Measurements from ENCODE around the gene SHLD1. TPM values are rescaled to one million over a fixed set of nuclear protein-coding genes. Genes with fewer than 3 reads are reported as not detected.

The SHLD1 gene
- polyA plus RNA-seq, 1 experiment, result 4.1 TPM

GRCh38 chr20:5893621-5894020, 143.4 kb downstream of the SHLD1 start:
- POLR2A ChIA-PET, result interaction anchor here (0.6 kb wide), 1 partner anchor 366 kb away, joined by 3 read pairs; no protein-coding TSS in a partner anchor

GRCh38 chr20:5895626-5896025, 145.4 kb downstream of the SHLD1 start:
- ChIA-PET POLR2A (no interaction called here), CTCF (interaction anchor here (0.6 kb wide), 1 partner anchor 32 kb away, joined by 3 read pairs; no protein-coding TSS in a partner anchor)
- DNase-seq (ENCODE audit: low read depth, low spot score), result no peak
- no peak overlapping the region for H3K27ac ChIP-seq (ENCODE audit: low read depth, low read length)
- peaks cover 2% of the 10 kb centered on the region for H3K27me3 ChIP-seq (ENCODE audit: control insufficient read depth, insufficient read depth, low read length)
- no peak for TF ChIP-seq CTCF (IDR thresholded peaks at IDR 0.05; ENCODE audit: low read depth, low read length)
- H3K4me3 ChIP-seq (ENCODE audit: low read depth, low read length), result no peak overlapping the region
- no peaks in the 10 kb centered on the region for H3K9me3 ChIP-seq (ENCODE audit: control insufficient read depth, insufficient read depth, low read length)

More at GRCh38 chr20:5893621-5894020, 143.4 kb downstream of the SHLD1 start:
- H3K9me3 ChIP-seq (ENCODE audit: control insufficient read depth, insufficient read depth, low read length), result no peaks in the 10 kb centered on the region
- H3K27me3 ChIP-seq (ENCODE audit: control insufficient read depth, insufficient read depth, low read length), result peaks cover 3% of the 10 kb centered on the region
- CTCF ChIA-PET, result no interaction called here
- TF ChIP-seq CTCF (IDR thresholded peaks at IDR 0.05; ENCODE audit: low read depth, low read length), result no peak
- H3K4me3 ChIP-seq (ENCODE audit: low read depth, low read length), result no peak overlapping the region
- no peak for DNase-seq (ENCODE audit: low read depth, low spot score)
- H3K27ac ChIP-seq (ENCODE audit: low read depth, low read length), result no peak overlapping the region

GRCh38 chr20:5899444-5899843, 149.2 kb downstream of the SHLD1 start:
- Histone ChIP-seq H3K27ac (ENCODE audit: low read depth, low read length) (no peak overlapping the region), H3K9me3 (ENCODE audit: control insufficient read depth, insufficient read depth, low read length) (no peaks in the 10 kb centered on the region), H3K27me3 (ENCODE audit: control insufficient read depth, insufficient read depth, low read length) (peaks cover 9% of the 10 kb centered on the region), H3K4me3 (ENCODE audit: low read depth, low read length) (no peak overlapping the region)
- CTCF ChIA-PET, result interaction anchor here (0.7 kb wide), 1 partner anchor 74 kb away, joined by 9 read pairs; no protein-coding TSS in a partner anchor
- no peak for TF ChIP-seq CTCF (IDR thresholded peaks at IDR 0.05; ENCODE audit: low read depth, low read length)
- POLR2A ChIA-PET, result no interaction called here
- DNase-seq (ENCODE audit: low read depth, low spot score), result no peak

- DNase-seq (ENCODE audit: low read depth, low spot score), result no peak
- no peak overlapping the region for H3K27ac ChIP-seq (ENCODE audit: low read depth, low read length)
- no peak for TF ChIP-seq CTCF (IDR thresholded peaks at IDR 0.05; ENCODE audit: low read depth, low read length)
- no peak overlapping the region for H3K4me3 ChIP-seq (ENCODE audit: low read depth, low read length)
- POLR2A ChIA-PET, result no interaction called here
- CTCF ChIA-PET, result no interaction called here
- H3K9me3 ChIP-seq (ENCODE audit: control insufficient read depth, insufficient read depth, low read length), result no peaks in the 10 kb centered on the region
- peaks cover 9% of the 10 kb centered on the region for H3K27me3 ChIP-seq (ENCODE audit: control insufficient read depth, insufficient read depth, low read length)
Measured at GRCh38 chr20:5900908-5901307, 150.7 kb downstream of the SHLD1 start.

GRCh38 chr20:5908981-5909380, 158.8 kb downstream of the SHLD1 start:
- H3K4me3 ChIP-seq (ENCODE audit: low read depth, low read length), result no peak overlapping the region
- POLR2A ChIA-PET, result no interaction called here
- peaks cover 7% of the 10 kb centered on the region for H3K27me3 ChIP-seq (ENCODE audit: control insufficient read depth, insufficient read depth, low read length)
- DNase-seq (ENCODE audit: low read depth, low spot score), result no peak
- CTCF ChIA-PET, result interaction anchor here (0.6 kb wide), 2 partner anchors 58 to 733 kb away, joined by 3 read pairs; no protein-coding TSS in a partner anchor
- no peak overlapping the region for H3K27ac ChIP-seq (ENCODE audit: low read depth, low read length)
- no peaks in the 10 kb centered on the region; the same call in 1 of the 2 replicates for H3K9me3 ChIP-seq (ENCODE audit: control insufficient read depth, insufficient read depth, low read length)
- no peak for TF ChIP-seq CTCF (IDR thresholded peaks at IDR 0.05; ENCODE audit: low read depth, low read length)

Data from AG04450 (cell line).